ENCODE data around the gene CCDC148.

The CCDC148 gene

GRCh38 chr2:158211502-158211901 lies 245.1 kb downstream of the CCDC148 start:
- no peaks in the 10 kb centered on the region for H3K36me3 ChIP-seq (ENCODE audit: insufficient read depth, low read length)
- no peak overlapping the region for H3K27ac ChIP-seq (ENCODE audit: low read depth, low read length)
- 87% methylated on average over 2 of the region's 2 CpGs for WGBS
- no peak overlapping the region for H3K4me3 ChIP-seq (ENCODE audit: low read length)
- H3K27me3 ChIP-seq (ENCODE audit: insufficient read depth, low read length), result no peaks in the 10 kb centered on the region
- H3K9me3 ChIP-seq (ENCODE audit: insufficient read depth, low read depth, low read length), result no peaks in the 10 kb centered on the region
- no peak overlapping the region for H3K9ac ChIP-seq (ENCODE audit: low read depth, low read length)
- H3K4me1 ChIP-seq (ENCODE audit: insufficient read depth, low read length), result peaks cover 16% of the 10 kb centered on the region

GRCh38 chr2:158207354-158207753 lies 249.2 kb downstream of the CCDC148 start:
- no peak overlapping the region for H3K4me3 ChIP-seq (ENCODE audit: low read length)
- H3K36me3 ChIP-seq (ENCODE audit: insufficient read depth, low read length), result no peaks in the 10 kb centered on the region
- no peaks in the 10 kb centered on the region; the same call in 1 of the 2 replicates for H3K4me1 ChIP-seq (ENCODE audit: insufficient read depth, low read length)
- 90% methylated on average over 1 of the region's 1 CpG for WGBS
- H3K9me3 ChIP-seq (ENCODE audit: insufficient read depth, low read depth, low read length), result no peaks in the 10 kb centered on the region
- no peak overlapping the region for H3K9ac ChIP-seq (ENCODE audit: low read depth, low read length)
- H3K27me3 ChIP-seq (ENCODE audit: insufficient read depth, low read length), result no peaks in the 10 kb centered on the region
- no peak overlapping the region for H3K27ac ChIP-seq (ENCODE audit: low read depth, low read length)

GRCh38 chr2:158205215-158205614 lies 251.3 kb downstream of the CCDC148 start:
- WGBS, result no CpG with 5 or more reads among the region's 1 CpG
- H3K9me3 ChIP-seq (ENCODE audit: insufficient read depth, low read depth, low read length), result no peaks in the 10 kb centered on the region

GRCh38 chr2:158204741-158205165 lies 251.8 kb downstream of the CCDC148 start:
- no peaks in the 10 kb centered on the region for H3K27me3 ChIP-seq (ENCODE audit: insufficient read depth, low read length)
- H3K4me1 ChIP-seq (ENCODE audit: insufficient read depth, low read length), result no peaks in the 10 kb centered on the region; the same call in 1 of the 2 replicates
- no peak overlapping the region for H3K27ac ChIP-seq (ENCODE audit: low read depth, low read length)
- no peak overlapping the region for H3K9ac ChIP-seq (ENCODE audit: low read depth, low read length)
- no peaks in the 10 kb centered on the region for H3K36me3 ChIP-seq (ENCODE audit: insufficient read depth, low read length)
- H3K4me3 ChIP-seq (ENCODE audit: low read length), result no peak overlapping the region
- H3K9me3 ChIP-seq (ENCODE audit: insufficient read depth, low read depth, low read length), result no peaks in the 10 kb centered on the region
- 95% methylated on average over 1 of the region's 1 CpG for WGBS

More at GRCh38 chr2:158205215-158205614, 251.3 kb downstream of the CCDC148 start:
- Histone ChIP-seq H3K9ac (ENCODE audit: low read depth, low read length) (no peak overlapping the region), H3K27me3 (ENCODE audit: insufficient read depth, low read length) (no peaks in the 10 kb centered on the region), H3K4me3 (ENCODE audit: low read length) (no peak overlapping the region), H3K27ac (ENCODE audit: low read depth, low read length) (no peak overlapping the region), H3K4me1 (ENCODE audit: insufficient read depth, low read length) (no peaks in the 10 kb centered on the region; the same call in 1 of the 2 replicates), H3K36me3 (ENCODE audit: insufficient read depth, low read length) (no peaks in the 10 kb centered on the region)

- Histone ChIP-seq H3K4me3 (ENCODE audit: low read length) (no peak overlapping the region), H3K27ac (ENCODE audit: low read depth, low read length) (no peak overlapping the region), H3K36me3 (ENCODE audit: insufficient read depth, low read length) (no peaks in the 10 kb centered on the region), H3K27me3 (ENCODE audit: insufficient read depth, low read length) (no peaks in the 10 kb centered on the region), H3K9ac (ENCODE audit: low read depth, low read length) (no peak overlapping the region), H3K9me3 (ENCODE audit: insufficient read depth, low read depth, low read length) (no peaks in the 10 kb centered on the region), H3K4me1 (ENCODE audit: insufficient read depth, low read length) (no peaks in the 10 kb centered on the region; the same call in 1 of the 2 replicates)
- WGBS, result 92% methylated on average over 4 of the region's 6 CpGs
These were observed 254.3 kb downstream of the CCDC148 start for GRCh38 chr2:158202161-158202815.

GRCh38 chr2:158199928-158200650 lies 256.5 kb downstream of the CCDC148 start:
- Histone ChIP-seq H3K27ac (ENCODE audit: low read depth, low read length) (no peak overlapping the region), H3K4me1 (ENCODE audit: insufficient read depth, low read length) (no peaks in the 10 kb centered on the region; the same call in 1 of the 2 replicates), H3K9me3 (ENCODE audit: insufficient read depth, low read depth, low read length) (no peaks in the 10 kb centered on the region), H3K9ac (ENCODE audit: low read depth, low read length) (no peak overlapping the region), H3K36me3 (ENCODE audit: insufficient read depth, low read length) (no peaks in the 10 kb centered on the region), H3K4me3 (ENCODE audit: low read length) (no peak overlapping the region), H3K27me3 (ENCODE audit: insufficient read depth, low read length) (no peaks in the 10 kb centered on the region)
- 93% methylated on average over 2 of the region's 2 CpGs for WGBS

- no peak overlapping the region for H3K4me3 ChIP-seq (ENCODE audit: low read length)
- H3K9me3 ChIP-seq (ENCODE audit: insufficient read depth, low read depth, low read length), result no peaks in the 10 kb centered on the region
- H3K36me3 ChIP-seq (ENCODE audit: insufficient read depth, low read length), result no peaks in the 10 kb centered on the region
- H3K27me3 ChIP-seq (ENCODE audit: insufficient read depth, low read length), result no peaks in the 10 kb centered on the region
- H3K9ac ChIP-seq (ENCODE audit: low read depth, low read length), result no peak overlapping the region
- no peaks in the 10 kb centered on the region; the same call in 1 of the 2 replicates for H3K4me1 ChIP-seq (ENCODE audit: insufficient read depth, low read length)
- H3K27ac ChIP-seq (ENCODE audit: low read depth, low read length), result no peak overlapping the region
- WGBS, result 85% methylated on average over 1 of the region's 1 CpG
These were observed 258.6 kb downstream of the CCDC148 start for GRCh38 chr2:158197940-158198339.

GRCh38 chr2:158194229-158194628 lies 262.3 kb downstream of the CCDC148 start:
- Histone ChIP-seq H3K27ac (ENCODE audit: low read depth, low read length) (no peak overlapping the region), H3K27me3 (ENCODE audit: insufficient read depth, low read length) (no peaks in the 10 kb centered on the region), H3K4me3 (ENCODE audit: low read length) (no peak overlapping the region), H3K9ac (ENCODE audit: low read depth, low read length) (no peak overlapping the region), H3K9me3 (ENCODE audit: insufficient read depth, low read depth, low read length) (no peaks in the 10 kb centered on the region), H3K4me1 (ENCODE audit: insufficient read depth, low read length) (peaks cover 22% of the 10 kb centered on the region), H3K36me3 (ENCODE audit: insufficient read depth, low read length) (no peaks in the 10 kb centered on the region)
- 97% methylated on average over 2 of the region's 2 CpGs for WGBS

GRCh38 chr2:158192515-158193443 lies 263.8 kb downstream of the CCDC148 start:
- 91% methylated on average over 2 of the region's 2 CpGs for WGBS
- no peak overlapping the region for H3K27ac ChIP-seq (ENCODE audit: low read depth, low read length)
- H3K9ac ChIP-seq (ENCODE audit: low read depth, low read length), result no peak overlapping the region
- no peaks in the 10 kb centered on the region for H3K27me3 ChIP-seq (ENCODE audit: insufficient read depth, low read length)
- no peaks in the 10 kb centered on the region for H3K9me3 ChIP-seq (ENCODE audit: insufficient read depth, low read depth, low read length)
- no peaks in the 10 kb centered on the region for H3K36me3 ChIP-seq (ENCODE audit: insufficient read depth, low read length)
- H3K4me1 ChIP-seq (ENCODE audit: insufficient read depth, low read length), result peaks cover 22% of the 10 kb centered on the region
- no peak overlapping the region for H3K4me3 ChIP-seq (ENCODE audit: low read length)

GRCh38 chr2:158191076-158191895 lies 265.3 kb downstream of the CCDC148 start:
- 40% methylated on average over 6 of the region's 7 CpGs for WGBS
- Histone ChIP-seq H3K4me1 (ENCODE audit: insufficient read depth, low read length) (peaks cover 22% of the 10 kb centered on the region), H3K9me3 (ENCODE audit: insufficient read depth, low read depth, low read length) (no peaks in the 10 kb centered on the region), H3K27ac (ENCODE audit: low read depth, low read length) (peak overlapping the region; percentile 51), H3K4me3 (ENCODE audit: low read length) (no peak overlapping the region), H3K36me3 (ENCODE audit: insufficient read depth, low read length) (no peaks in the 10 kb centered on the region), H3K9ac (ENCODE audit: low read depth, low read length) (no peak overlapping the region; the same call in 1 of the 2 replicates), H3K27me3 (ENCODE audit: insufficient read depth, low read length) (no peaks in the 10 kb centered on the region)
